ENCODE measurements around the gene CHST11.
A peak's percentile ranks its signal among the peaks of the same experiment; 100 is the strongest.

The CHST11 gene

GRCh38 chr12:104588047-104588920 is 131.5 kb downstream of the CHST11 start:
- no peak for DNase-seq

DNA sequence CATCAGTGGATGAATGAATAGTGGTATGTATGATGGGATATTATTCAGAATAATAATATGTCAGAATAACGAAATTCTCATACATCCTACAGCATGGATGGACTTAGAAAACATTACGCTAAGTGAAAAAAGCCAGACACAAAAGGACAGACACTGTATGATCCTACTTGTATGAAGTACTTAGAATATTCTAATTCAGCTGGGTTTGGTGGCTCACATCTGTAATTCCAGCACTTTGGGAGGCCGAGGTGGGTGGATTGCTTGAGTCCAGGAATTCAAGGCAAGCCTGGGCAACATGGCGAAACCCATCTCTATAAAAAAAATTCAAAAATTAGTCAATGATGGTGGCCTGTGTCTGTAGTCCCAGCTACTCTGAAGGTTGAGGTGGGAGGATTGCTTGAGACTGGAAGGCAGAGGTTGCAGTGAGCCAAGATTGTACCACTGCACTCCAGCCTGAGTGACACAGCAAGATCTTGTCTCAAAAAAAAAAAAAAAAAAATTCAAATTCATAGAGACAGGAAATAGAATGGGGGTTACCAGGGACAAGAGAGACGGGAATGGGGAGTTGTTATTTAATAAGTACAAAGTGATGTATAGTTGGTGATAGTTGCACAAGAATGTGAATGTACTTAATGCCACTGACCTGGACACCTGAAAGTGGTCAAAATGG is 132.3 kb downstream of the CHST11 start:
- DNase-seq: peak in 1 of 2 donors; percentile 67

DNA sequence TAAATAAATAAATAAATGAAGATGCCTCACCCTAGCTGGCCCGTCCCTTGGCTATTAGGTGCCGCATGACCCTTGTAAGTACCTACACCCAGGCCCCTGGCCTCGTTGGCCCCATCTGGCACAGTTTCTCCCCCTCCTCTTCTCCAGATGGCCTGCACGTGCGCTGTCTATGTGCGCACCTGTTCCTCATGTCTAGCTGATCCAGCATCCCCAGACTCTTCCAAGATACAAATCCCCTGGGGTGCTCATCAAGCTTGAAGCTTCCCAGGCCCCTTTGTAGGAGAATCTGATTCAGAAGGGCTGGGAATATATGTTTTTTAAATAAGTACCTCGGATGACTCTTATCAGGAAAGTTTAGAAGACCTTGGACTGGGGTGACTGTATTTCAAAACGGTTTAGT is 133.3 kb downstream of the CHST11 start:
- no peak for DNase-seq

DNA sequence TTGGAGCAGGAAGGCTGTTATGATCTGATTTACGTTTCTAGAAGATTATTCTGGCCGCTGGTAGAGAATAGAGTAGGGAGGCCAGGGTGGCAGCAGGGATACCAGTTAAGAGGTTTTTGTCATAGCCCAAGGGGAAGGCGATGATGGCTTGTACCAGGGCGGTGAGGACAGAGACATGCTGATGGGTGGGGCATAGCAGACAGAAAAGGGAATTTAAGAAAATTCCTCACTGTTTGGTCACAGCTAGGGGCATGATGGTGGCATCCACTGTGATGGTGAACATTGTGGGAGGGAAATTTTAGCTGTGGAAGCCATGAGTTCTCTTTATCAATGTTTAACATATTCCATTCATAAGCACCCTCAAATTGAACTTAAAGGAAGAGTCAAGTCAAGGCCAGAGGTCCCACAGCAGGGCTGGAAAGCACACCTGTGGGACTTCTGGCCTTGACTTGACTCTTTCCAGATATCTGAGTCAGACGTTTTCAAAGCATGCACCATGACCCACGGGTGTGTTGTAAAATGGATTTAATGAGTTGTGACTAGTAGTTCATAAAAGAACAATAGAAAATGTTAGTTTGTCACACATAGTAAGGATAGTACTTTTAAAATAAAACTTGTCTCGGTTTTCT is 134.6 kb downstream of the CHST11 start:
- DNase-seq: no peak

DNA sequence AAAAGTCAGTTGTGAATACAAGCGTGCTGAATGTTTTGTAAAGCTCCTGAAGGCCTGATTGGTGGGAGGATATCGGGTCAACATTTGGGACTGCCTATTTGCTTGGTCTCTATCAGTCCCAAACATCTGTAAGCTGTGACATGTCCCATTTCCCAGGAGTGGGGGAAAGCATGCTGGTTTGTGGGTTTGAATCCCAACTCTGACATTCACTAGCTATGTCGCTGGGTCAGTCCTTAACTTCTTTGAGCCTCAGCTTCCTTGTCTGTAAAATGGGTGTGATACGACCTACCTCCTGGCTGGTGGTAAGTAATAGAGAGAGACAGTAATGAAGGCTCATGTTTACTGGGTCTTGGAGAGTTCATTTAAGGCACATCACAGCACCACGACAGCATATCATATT is 136.7 kb downstream of the CHST11 start:
- DNase-seq: no peak

GRCh38 chr12:104596134-104596799 is 139.5 kb downstream of the CHST11 start:
- DNase-seq: peak; percentile 41 to 64

DNA sequence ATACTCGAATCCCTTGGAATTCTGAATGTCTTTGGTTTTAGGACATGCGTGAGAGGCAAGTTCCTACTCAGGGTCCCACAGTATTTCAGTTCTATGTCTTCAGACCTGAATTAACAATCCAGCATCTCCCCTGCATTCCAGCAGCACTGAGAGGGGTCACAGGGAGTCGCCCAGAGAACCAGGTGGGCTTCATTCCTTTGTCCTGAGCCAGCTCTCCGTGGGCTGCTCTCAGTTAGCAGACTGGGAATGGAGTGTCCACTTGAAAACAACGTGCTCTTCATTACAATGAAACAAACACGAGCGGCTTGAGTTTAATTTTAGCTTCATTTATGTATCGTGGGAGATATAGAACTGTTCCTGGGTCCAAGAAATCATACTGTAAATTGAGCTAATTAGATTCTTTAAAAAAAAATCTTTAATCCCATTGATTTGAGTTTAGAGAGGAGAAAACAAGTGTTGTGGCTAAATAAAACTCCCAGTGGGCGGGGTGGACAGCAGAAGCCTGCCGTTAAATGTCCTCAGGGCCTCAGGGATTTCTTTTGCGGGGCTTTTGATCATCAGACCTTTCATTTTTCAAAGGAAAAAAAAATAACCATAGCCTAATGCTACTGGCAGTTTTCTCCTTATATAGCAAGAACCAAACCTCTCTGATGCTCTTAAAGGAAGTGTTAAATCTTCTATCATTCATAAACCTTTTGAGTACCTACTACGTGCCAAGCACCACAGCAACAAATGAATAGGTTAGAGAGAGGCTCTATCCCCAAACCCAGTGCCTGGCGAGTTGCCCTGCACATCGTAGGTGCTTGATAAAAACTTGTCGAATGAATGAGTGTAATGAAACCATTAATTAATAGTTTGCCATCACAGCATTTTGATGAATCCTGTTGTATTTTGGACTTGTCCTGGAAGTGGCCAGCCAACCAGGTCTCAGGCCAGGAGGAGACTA is 140.4 kb downstream of the CHST11 start:
- DNase-seq: no peak

DNA sequence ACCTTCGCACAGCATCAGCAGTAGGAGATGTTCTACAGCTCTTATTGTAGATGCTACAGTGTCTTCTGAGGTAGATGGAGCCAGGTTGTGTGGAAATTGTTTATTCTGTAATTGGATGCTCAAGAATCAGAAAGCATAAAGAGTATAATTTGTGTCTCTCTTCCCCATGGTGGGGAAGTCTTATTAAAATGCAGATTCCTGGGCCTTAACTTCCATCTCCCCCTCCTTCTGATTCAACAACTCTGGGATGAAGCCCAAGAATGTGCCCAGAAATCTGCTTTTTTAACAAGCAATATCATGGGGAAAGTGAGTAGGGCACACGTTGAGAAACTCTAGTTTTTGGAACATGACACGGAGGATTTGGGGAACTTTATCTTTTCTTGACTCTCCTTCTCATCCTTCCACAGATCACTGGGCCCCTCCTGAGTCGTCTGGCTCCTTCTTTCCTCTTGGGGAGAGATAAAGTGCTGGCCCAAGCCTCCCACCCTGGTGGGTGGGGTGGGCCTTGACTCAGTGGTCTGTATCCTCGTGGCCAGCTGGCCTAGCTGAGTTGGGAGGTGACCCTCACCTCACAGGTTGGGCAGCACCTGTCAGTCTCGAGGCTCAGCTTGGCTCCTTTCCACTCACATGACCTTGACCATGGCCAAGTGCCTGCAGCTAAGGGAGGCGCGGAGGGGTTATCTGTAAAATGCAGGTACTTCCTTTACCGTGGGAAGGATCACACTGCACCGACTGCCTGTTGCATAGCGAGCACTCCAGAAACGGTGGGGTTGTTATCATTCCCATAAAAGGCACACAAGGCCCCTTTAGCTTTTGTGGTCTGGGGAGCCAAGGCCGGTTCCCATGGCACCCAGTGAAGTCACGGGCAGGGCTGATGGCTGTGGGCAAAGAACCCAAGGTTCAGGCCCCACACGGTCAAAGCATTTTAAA is 141.9 kb downstream of the CHST11 start:
- DNase-seq: no peak

DNA sequence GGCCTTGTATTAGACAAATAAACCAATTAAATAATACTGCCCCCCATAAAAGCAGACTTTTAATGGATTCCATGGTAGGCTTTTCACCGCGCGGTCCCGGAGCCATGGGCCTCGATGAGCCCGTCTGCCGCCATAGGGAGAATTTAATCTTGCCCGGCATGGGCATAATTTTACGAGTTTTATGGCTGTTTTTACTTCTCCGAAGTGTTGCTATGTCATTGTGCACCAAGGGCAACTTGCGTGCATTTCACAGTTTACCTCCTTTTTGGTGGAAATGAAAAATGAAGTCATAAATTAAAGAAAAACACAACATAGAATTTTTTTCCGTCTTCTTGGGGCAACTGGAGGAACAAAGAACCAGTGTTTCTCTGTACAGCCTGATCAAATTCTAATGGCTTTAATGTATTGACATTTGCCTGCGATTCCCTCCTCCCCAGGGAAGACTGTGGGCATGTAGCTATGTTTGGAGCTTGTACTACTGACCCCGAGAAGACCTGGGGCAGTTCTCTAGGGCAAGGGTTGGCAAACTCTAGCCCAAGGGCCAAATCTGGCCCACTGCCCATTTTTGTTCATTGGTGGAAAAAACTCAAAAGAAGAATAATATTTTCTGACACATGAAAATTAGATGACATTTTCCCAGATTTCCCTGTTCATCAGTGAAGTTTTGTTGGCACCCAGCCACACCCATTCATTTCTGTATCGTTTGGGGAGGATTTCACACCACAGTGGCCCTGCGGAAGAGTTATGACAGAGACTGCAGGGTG is 142.7 kb downstream of the CHST11 start:
- no peak for DNase-seq

DNA sequence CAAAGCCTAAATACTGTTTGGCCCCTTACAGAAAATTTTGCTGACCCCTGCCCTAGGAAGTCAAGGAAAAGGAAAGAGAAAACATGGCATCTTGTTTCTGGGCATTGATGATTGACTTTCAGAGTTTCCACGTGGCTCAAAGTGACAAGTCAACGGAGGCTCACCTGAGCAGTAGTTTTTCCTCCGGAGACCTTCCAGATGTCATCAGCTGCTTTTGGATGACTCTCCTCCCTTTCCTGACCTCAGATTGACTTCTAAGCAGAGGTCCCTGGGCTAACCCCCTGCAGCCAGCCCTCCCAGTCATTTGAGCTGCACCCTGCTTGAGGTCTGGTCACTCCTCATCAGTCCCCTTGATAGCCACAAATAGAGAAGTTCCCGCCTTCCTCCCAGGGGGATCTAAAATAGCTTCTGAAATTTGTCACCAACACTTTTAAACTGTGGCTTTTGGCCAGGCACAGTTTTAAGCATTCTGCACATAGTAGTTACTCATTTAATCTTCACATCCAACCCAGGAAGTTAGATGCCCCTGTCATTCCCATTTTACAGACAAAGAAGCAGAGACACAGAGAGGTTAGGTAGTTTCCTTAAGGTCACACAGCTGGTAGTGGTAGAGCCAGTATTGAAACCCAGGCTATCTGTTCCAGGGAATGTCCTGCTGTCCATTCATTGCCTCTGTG is 143.4 kb downstream of the CHST11 start:
- DNase-seq: no peak

DNA sequence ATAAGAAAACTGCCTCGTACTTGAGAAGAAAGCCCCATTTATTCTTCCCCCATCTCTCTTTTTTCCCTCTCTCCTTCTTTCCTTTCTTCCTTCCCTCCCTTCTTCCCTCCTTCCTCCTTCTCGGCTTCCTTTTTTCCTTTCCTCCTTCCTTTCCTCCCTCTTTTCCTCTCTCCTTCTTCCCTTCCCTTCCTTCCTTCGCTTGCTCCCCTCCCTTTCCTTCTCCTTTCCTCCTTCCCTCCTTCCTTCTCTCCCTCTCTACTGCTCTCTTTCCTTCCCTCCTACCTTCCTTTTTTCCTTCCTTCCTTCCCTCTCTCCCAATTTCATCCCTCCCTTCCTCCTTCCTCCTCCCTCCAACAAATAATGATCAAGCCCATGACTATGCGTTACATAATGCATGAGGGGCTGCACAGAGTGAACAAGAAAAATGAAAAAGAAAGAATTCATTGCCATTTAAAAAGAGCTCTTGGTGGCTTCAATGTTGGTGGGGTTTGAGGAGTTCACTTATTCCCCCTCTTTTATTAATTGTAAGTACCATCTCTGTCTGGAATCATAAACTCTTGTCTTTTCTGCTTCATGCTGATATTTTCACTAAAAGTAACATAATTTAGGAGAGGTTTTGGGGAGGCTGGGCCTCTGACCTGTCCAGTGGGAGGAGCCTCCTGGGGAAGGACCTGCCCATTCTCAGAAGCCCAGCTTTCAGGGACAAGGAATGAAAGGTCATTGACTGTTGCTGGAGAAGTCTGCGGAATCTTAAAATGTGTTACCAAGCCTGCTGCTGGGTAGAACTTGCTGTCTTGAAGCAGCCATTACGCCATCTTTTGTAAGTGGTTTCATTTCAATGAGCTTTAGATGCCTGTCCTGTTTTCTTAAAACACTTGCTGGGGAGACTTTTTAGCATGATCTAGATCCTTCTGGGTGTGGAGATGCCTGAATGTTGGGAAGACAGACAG is 144.3 kb downstream of the CHST11 start:
- peak; percentile 23 to 40 for DNase-seq

- DNase-seq: no peak
These were observed 145.7 kb downstream of the CHST11 start for GRCh38 chr12:104602406-104602805.

- DNase-seq: peak; percentile 57 to 88
These were observed 146.1 kb downstream of the CHST11 start for GRCh38 chr12:104602896-104603295.

DNA sequence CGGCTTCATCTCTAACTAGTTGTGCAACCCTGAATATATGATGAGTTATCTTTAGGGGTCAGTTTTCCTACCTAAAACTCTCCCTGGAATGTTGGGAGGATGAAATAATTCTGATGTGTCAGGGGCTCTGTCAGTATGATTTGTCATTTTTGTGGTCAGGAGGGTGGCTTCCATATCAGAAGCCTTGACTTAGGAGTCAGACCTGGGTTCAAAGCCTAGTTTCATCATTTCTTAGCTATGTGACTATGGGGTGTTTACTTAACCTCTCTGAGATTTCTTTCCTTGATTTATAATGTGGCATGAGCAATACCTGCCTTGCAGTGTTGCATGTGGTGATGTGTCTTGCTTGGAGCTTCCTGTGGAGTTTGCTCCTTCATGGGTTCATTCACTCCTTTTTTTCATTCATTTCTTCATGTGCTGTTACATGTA is 146.8 kb downstream of the CHST11 start:
- DNase-seq: peak; percentile 28 to 57

DNA sequence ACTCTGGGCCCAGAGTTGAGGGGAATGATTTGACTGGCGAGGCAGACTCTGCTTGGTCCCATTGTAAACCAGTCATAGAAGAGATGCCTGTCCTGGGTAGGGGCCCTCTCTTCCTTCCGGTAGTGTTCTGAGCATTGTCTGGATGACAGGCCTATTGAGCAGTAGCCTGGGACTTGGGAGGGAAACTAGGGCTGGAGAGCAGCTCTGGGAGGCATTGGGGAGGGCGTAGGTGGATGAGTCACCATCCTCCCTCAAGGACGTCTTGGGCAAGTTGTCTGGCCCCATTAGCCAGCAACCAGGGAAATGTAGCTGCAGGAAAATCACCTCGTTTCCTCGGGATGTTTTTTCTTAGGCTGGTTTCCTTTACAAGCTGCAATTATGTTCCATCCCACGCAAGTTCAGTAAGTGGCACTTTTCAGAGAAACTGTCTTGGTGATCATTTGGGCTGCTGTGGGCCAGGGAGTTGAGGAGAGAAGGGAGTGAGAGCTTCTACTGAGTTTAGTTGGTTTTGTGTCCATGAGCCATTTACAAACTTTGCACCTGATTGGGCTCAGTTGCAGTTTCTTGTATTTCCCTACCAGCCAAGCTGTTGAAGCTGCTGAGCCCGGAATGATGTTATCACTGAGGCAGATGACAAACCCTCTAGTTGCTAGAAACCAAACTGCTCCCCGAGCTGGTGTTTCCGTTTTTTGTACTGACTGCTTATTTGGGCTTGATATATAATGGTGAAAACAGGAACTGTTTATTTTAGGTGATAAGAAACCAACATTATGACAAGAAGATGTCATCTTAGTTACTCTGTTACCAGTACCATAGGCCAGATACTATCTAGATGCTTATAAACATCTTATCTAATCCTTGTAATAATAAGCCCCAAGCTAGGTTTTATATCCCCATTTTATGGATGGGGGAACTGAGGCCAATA is 147.6 kb downstream of the CHST11 start:
- peak; percentile 93 to 97 for DNase-seq

GRCh38 chr12:104604995-104605675 is 148.4 kb downstream of the CHST11 start:
- peak; percentile 58 to 81 for DNase-seq

Data from inflammatory macrophage treated with lipopolysaccharide for 1 hour (primary cell).